ENCODE measurements around the gene MPPED2. TPM values are rescaled to one million over a fixed set of nuclear protein-coding genes. Genes with fewer than 3 reads are reported as not detected.

MPPED2 gene
- total RNA-seq, 1 experiment from 2014 or later = not detected

DNA sequence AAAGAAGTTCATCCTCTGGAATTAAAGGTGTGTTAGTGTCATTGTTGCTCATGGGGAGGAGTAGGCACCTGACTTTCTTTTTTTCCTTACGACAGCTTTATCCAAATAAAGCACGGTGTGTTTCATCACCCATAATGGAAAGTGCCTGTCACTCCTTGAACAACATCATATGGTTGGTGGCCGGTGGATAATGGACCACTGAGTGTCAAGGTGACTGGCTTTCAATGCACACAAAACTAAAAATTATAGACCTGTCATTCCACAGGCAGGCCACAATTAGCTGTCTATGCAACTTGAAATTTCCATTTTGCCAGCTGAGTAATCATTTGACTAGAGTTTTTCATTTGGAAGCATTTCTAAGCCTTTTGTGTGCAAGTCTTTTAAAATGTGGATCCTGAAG lies 45.0 kb upstream of the MPPED2 start:
- ChIA-PET CTCF (no interaction called here), RAD21 (ENCODE audit: low non-redundant PET in 1 of 2, low total read pairs in 2 of 2, uncharacterized antibody in 2 of 2, unreplicated experiment in 2 of 2) (no interaction called here), POLR2A (no interaction called here)
- peaks cover 20% of the 10 kb centered on the region for H3K27me3 ChIP-seq (ENCODE audit: insufficient read depth, low read length)
- no peaks in the 10 kb centered on the region for H3K79me2 ChIP-seq (ENCODE audit: insufficient read depth, low read length)
- no peak overlapping the region for H2AFZ ChIP-seq (ENCODE audit: low read depth, low read length, poor library complexity, severe bottlenecking)
- H3K9ac ChIP-seq (ENCODE audit: low read length) = no peak overlapping the region
- BruUV-seq (replicated peaks) = no TSS peak
- no peak for DNase-seq (ENCODE audit: low read depth, low spot score)
- H3K27ac ChIP-seq (ENCODE audit: low read depth, low read length) = no peak overlapping the region
- no peaks in the 10 kb centered on the region for H3K36me3 ChIP-seq (ENCODE audit: control insufficient read depth in 1 of 2, insufficient read depth in 2 of 2, low read length in 2 of 2)
- TF ChIP-seq EZH2phosphoT487 (IDR thresholded peaks at IDR 0.05; ENCODE audit: borderline replicate concordance) (no peak), YY1 (IDR thresholded peaks at IDR 0.05; ENCODE audit: extremely low read depth, insufficient replicate concordance, low read depth, low read length) (no peak), FOSL1 (IDR thresholded peaks at IDR 0.05; ENCODE audit: low read depth) (no peak), TCF7L2 (IDR thresholded peaks at IDR 0.05; ENCODE audit: borderline replicate concordance, extremely low read depth, insufficient read depth, insufficient read length) (no peak), CBX3 (IDR thresholded peaks at IDR 0.05; ENCODE audit: low read depth) (no peak), ATF3 (IDR thresholded peaks at IDR 0.05) (no peak), JUND (IDR thresholded peaks at IDR 0.05) (no peak), ELF1 (IDR thresholded peaks at IDR 0.05; ENCODE audit: borderline replicate concordance, low read depth) (no peak), SP1 (IDR thresholded peaks at IDR 0.05; ENCODE audit: low read depth) (no peak), POLR2AphosphoS5 (IDR thresholded peaks at IDR 0.05; ENCODE audit: low read depth, low read length) (no peak), MAX (IDR thresholded peaks at IDR 0.05) (no peak), ZBTB33 (IDR thresholded peaks at IDR 0.05; ENCODE audit: extremely low read depth, insufficient replicate concordance, low read length) (no peak), SIN3A (IDR thresholded peaks at IDR 0.05; ENCODE audit: low read depth) (no peak), ZNF274 (IDR thresholded peaks at IDR 0.05; ENCODE audit: low read depth, low read length) (no peak), CEBPB (IDR thresholded peaks at IDR 0.05; ENCODE audit: low read depth) (no peak), ZFX (IDR thresholded peaks at IDR 0.05) (no peak)
- TF ChIP-seq, protein P1, sequence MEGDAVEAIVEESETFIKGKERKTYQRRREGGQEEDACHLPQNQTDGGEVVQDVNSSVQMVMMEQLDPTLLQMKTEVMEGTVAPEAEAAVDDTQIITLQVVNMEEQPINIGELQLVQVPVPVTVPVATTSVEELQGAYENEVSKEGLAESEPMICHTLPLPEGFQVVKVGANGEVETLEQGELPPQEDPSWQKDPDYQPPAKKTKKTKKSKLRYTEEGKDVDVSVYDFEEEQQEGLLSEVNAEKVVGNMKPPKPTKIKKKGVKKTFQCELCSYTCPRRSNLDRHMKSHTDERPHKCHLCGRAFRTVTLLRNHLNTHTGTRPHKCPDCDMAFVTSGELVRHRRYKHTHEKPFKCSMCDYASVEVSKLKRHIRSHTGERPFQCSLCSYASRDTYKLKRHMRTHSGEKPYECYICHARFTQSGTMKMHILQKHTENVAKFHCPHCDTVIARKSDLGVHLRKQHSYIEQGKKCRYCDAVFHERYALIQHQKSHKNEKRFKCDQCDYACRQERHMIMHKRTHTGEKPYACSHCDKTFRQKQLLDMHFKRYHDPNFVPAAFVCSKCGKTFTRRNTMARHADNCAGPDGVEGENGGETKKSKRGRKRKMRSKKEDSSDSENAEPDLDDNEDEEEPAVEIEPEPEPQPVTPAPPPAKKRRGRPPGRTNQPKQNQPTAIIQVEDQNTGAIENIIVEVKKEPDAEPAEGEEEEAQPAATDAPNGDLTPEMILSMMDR (IDR thresholded peaks at IDR 0.05 in 2 of 3, conservative IDR thresholded peaks at IDR 0.05 in 1 of 3; ENCODE audit: borderline replicate concordance in 1 of 3, insufficient read depth in 1 of 3, low read depth in 2 of 3, low read length in 2 of 3) = no peak
- TF ChIP-seq, protein P2, sequence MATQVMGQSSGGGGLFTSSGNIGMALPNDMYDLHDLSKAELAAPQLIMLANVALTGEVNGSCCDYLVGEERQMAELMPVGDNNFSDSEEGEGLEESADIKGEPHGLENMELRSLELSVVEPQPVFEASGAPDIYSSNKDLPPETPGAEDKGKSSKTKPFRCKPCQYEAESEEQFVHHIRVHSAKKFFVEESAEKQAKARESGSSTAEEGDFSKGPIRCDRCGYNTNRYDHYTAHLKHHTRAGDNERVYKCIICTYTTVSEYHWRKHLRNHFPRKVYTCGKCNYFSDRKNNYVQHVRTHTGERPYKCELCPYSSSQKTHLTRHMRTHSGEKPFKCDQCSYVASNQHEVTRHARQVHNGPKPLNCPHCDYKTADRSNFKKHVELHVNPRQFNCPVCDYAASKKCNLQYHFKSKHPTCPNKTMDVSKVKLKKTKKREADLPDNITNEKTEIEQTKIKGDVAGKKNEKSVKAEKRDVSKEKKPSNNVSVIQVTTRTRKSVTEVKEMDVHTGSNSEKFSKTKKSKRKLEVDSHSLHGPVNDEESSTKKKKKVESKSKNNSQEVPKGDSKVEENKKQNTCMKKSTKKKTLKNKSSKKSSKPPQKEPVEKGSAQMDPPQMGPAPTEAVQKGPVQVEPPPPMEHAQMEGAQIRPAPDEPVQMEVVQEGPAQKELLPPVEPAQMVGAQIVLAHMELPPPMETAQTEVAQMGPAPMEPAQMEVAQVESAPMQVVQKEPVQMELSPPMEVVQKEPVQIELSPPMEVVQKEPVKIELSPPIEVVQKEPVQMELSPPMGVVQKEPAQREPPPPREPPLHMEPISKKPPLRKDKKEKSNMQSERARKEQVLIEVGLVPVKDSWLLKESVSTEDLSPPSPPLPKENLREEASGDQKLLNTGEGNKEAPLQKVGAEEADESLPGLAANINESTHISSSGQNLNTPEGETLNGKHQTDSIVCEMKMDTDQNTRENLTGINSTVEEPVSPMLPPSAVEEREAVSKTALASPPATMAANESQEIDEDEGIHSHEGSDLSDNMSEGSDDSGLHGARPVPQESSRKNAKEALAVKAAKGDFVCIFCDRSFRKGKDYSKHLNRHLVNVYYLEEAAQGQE (IDR thresholded peaks at IDR 0.05; ENCODE audit: low read depth) = no peak
- intact Hi-C loops (cut with micrococcal nuclease) = no loop called here
- no peak for ATAC-seq
- H4K20me1 ChIP-seq (ENCODE audit: insufficient read depth) = no peaks in the 10 kb centered on the region
- no peaks in the 10 kb centered on the region for H3K9me3 ChIP-seq (ENCODE audit: control insufficient read depth in 1 of 2, insufficient read depth in 1 of 2, low read depth in 1 of 2, low read length in 2 of 2)
- no peak overlapping the region for H3K4me2 ChIP-seq (ENCODE audit: low read length)
- no peaks in the 10 kb centered on the region; the same call in 1 of the 2 replicates for H3K9me2 ChIP-seq (ENCODE audit: insufficient read depth)
- H3K4me3 ChIP-seq (replicated peaks in 1 of 2; ENCODE audit: low read depth in 1 of 2, low read length in 2 of 2) = no peak overlapping the region
- H3K4me1 ChIP-seq (ENCODE audit: control insufficient read depth in 1 of 2, insufficient read depth in 2 of 2, low read length in 2 of 2) = no peaks in the 10 kb centered on the region
